Heart left ventricle (tissue), 16 donors: ENCODE measurements around the gene ARHGAP26. TPM values are rescaled to one million over a fixed set of nuclear protein-coding genes. Genes with fewer than 3 reads are reported as not detected.
A peak's percentile ranks its signal among the peaks of the same experiment; 100 is the strongest.

Source experiments
- ATAC-seq, 4 donors: fragments of 200-7000 bp; cut with Tn5 transposase; one replicate each; pipeline ENCODE4 v1.9.1; 2020 to 2022; ENCODE audit warnings: moderate library complexity in 4 of 4, mild to moderate bottlenecking in 3 of 4, moderate number of reproducible peaks in 1 of 4
- DNase-seq, 5 donors: peaks; one replicate each; pipeline ENCODE4 v3.0.0-alpha.2; 2020
- H3K27ac ChIP-seq, 12 donors: fragments of 200-600 bp; sonication (generic) in 4 of 12; one replicate each; pipeline versions ENCODE4 v1.5.0 to v1.8.0; 2016 to 2022; ENCODE audit warnings: mild to moderate bottlenecking in 2 of 12
- H3K27me3 ChIP-seq, 9 donors: fragments of 200-600 bp; sonication (generic) in 2 of 9; one replicate each; pipeline versions ENCODE4 v1.5.1 to v1.8.0; 2016 to 2022; ENCODE audit warnings: mild to moderate bottlenecking in 3 of 9
- H3K36me3 ChIP-seq, 9 donors: fragments of 200-600 bp; sonication (generic) in 2 of 9; one replicate each; pipeline versions ENCODE4 v1.5.0 to v1.8.0; 2018 to 2022; ENCODE audit warnings: mild to moderate bottlenecking in 2 of 9
- H3K4me1 ChIP-seq, 12 donors: fragments of 200-600 bp; sonication (generic) in 4 of 12; one replicate each; pipeline versions ENCODE4 v1.5.0 to v1.8.0; 2016 to 2022; ENCODE audit warnings: mild to moderate bottlenecking in 3 of 12
- H3K4me3 ChIP-seq, 12 donors: fragments of 200-600 bp; sonication (generic) in 4 of 12; one replicate each; pipeline versions ENCODE4 v1.5.0 to v1.8.0; 2017 to 2022; ENCODE audit warnings: mild to moderate bottlenecking in 9 of 12, moderate library complexity in 4 of 12
- H3K9me3 ChIP-seq, 12 donors: fragments of 200-600 bp; sonication (generic) in 4 of 12; one replicate each; pipeline versions ENCODE4 v1.5.0 to v1.8.0; 2016 to 2022; ENCODE audit warnings: mild to moderate bottlenecking in 1 of 12
- POLR2A ChIP-seq, 2 donors: fragments of 450-650 bp; IDR thresholded peaks; one replicate each; pipeline ENCODE4 v1.6.1; 2017; ENCODE audit warnings: antibody characterized with exemption in 2 of 2, mild to moderate bottlenecking in 2 of 2, moderate library complexity in 2 of 2
- WGBS, 4 donors: extraction: QIAGEN DNeasy Blood & Tissue Kit in 2 of 4; methylation state at CpG; one replicate each; pipeline versions ENCODE4 v1.1.5 to v1.1.7; 2013 to 2018; 5-methylcytosine and 5-hydroxymethylcytosine counted together
- intact Hi-C, 10 donors: fragments of 100-400 bp; cut with DNase I; formaldehyde crosslinking; loops; one replicate each; pipeline versions ENCODE4 v1.11.1 to v1.14.2; 2022
- polyA plus RNA-seq, 2 donors: library from polyadenylated mRNA; stranded (reverse); fragments of 200-250 nt; gene quantifications; one replicate each; pipeline ENCODE4 v1.2.3, GENCODE V29; 2013
- total RNA-seq, 9 donors: library from RNA; depleted of rRNA in 2 of 9; stranded (reverse); fragments of >200 nt in 2 of 9; fragmentation: NEBNext Ultra II Directional in 3 of 9; extraction: Animal tissue kit (Norgen Biotek cat#: 25700) in 3 of 9; gene quantifications; one replicate each; pipeline versions ENCODE4 v1.1.0 to v1.2.4, GENCODE V29; 2016 to 2023
- TF ChIP-seq, protein P1 (sequence below), 12 donors: fragments of 200-600 bp; sonication (generic) in 4 of 12; IDR thresholded peaks; one replicate each; pipeline versions ENCODE4 v1.5.0 to v1.8.0; 2018 to 2022; ENCODE audit warnings: antibody characterized with exemption in 12 of 12, mild to moderate bottlenecking in 5 of 12
- donor health status: ischemic (EF 13 %, LVEDD 7.1; RV severe dilation, severe dysfunction).
- donor health status: healthy with polysubstance abuse.
- donor health status: DM: no; HTN: yes; CAD: no.
- donor health status: DM: no; HTN: no; CAD: no.
- donor health status: ischemic (EF 25% LVEDD 6.9; RV normal size, moderate dysfunction).
- donor health status: ischemic (EF 25% LVEDD 5.7; RV mildly dilated, moderate dysfunction).
- donor health status: healthy.
- donor health status: DM: yes; HTN: yes; CAD: no.
- donor health status: ischemic (EF 35%, LVEDD 5.7; RV mildly dilated, moderate dysfunction).
- donor health status: nonischemic (EF 11% LVEDD 7.7; RV severe dilation, severe dysfunction).
- donor health status: DM: yes; HTN: yes; CAD: no.
- donor health status: PGD.
- donor health status: ischemic (EF 29% LVEDD 5.4; RV normal size, mild dysfunction).
- donor health status: nonischemic (EF 23%, LVEDD 6.1; RV moderate dilation, normal function).

The ARHGAP26 gene
- total and polyA plus RNA-seq, 11 donors: 11.9 to 52.1 (median 33.7) TPM

DNA sequence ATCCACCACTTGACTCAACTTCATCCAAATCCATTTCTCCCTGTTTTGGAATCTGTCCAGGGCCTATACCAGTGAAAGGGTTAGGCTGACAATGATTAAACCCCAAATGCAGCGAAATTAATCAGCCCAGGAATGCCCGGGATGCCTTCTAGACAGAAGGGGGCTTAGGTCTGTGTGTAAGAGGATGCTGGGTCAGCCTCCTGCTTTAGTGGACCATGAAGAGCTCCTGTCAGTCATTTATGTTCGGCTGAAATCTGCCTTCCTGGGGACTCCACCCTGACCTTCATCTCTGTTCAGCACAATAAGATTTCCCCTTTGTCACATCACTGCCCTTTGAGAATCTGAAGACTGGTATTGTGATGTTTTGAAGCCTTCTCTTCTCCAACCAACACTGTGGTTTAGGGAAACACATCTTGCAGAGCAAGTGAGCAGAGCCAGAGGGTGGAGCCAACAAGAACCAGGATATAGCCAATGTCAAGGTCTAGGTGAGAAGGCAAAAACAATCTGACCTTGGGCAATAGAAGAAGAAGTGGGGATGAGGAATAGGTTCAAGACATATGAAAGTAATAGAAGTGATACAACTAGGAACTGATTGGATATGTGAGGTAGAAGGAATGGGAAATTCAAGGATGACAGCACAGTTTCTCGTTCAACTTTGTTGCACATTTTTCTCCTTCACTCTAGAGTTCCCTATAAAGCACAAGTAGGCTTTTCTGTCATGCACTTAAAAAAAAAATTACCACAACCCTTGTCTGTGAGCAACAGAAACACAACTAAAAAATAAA lies 234.4 kb downstream of the ARHGAP26 start:
- ATAC-seq (no peak), DNase-seq (no peak)
- WGBS, 4 donors: 66 to 77% (median 74%) methylated on average over 4 of the region's 4 CpGs
- Histone ChIP-seq H3K4me1 (peaks cover 7 to 88% (median 63%) of the 10 kb centered on the region in 12 donors), H3K27me3 (no peaks in the 10 kb centered on the region), H3K9me3 (no peaks in the 10 kb centered on the region), H3K27ac (peak overlapping the region in 9 of 12 donors; percentile 10 to 89 (median 18)), H3K4me3 (no peak overlapping the region), H3K36me3 (no peaks in the 10 kb centered on the region)
- no peak for TF ChIP-seq POLR2A (IDR thresholded peaks at IDR 0.05)
- TF ChIP-seq, protein P1, sequence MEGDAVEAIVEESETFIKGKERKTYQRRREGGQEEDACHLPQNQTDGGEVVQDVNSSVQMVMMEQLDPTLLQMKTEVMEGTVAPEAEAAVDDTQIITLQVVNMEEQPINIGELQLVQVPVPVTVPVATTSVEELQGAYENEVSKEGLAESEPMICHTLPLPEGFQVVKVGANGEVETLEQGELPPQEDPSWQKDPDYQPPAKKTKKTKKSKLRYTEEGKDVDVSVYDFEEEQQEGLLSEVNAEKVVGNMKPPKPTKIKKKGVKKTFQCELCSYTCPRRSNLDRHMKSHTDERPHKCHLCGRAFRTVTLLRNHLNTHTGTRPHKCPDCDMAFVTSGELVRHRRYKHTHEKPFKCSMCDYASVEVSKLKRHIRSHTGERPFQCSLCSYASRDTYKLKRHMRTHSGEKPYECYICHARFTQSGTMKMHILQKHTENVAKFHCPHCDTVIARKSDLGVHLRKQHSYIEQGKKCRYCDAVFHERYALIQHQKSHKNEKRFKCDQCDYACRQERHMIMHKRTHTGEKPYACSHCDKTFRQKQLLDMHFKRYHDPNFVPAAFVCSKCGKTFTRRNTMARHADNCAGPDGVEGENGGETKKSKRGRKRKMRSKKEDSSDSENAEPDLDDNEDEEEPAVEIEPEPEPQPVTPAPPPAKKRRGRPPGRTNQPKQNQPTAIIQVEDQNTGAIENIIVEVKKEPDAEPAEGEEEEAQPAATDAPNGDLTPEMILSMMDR (IDR thresholded peaks at IDR 0.05): no peak
- intact Hi-C loops: loop anchor here in 9 of 10 donors (5.0 to 10.0 kb wide), 12 partner anchors 60 to 1140 kb away; partner anchors contain the start of gene NR3C1 (in 6 of the 9)

DNA sequence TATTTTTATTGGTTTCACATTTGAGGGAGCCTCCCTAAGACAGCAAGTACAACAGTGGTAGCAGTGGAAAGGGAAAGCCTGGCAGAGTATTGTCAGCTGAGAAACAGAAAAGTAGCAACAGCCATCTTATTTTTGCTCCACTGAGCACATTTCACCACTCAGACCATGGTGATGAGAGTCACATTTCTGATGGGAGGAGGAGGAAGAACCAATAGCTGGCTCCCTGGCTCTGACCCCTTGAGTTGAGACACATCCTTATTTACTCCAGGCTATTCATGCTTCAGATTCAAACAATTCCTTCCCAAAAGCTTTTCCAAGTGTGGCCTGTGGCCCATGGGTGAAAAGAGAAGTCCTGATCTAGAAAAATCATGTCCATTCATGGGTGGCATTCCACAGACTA lies 236.3 kb downstream of the ARHGAP26 start:
- no peaks in the 10 kb centered on the region for H3K9me3 ChIP-seq
- DNase-seq (no peak), ATAC-seq (no peak)
- no peaks in the 10 kb centered on the region for H3K27me3 ChIP-seq
- intact Hi-C loops: loop anchor here in 7 of 10 donors (5.0 to 10.0 kb wide), 10 partner anchors 58 to 1138 kb away; partner anchors contain the start of gene NR3C1 (in 2 of the 7)
- no peaks in the 10 kb centered on the region for H3K36me3 ChIP-seq
- peaks cover 7 to 92% (median 60%) of the 10 kb centered on the region in 12 donors for H3K4me1 ChIP-seq
- no peak overlapping the region for H3K4me3 ChIP-seq
- H3K27ac ChIP-seq: peak overlapping the region; percentile 5 to 68 (median 52)
- TF ChIP-seq, protein P1 (IDR thresholded peaks at IDR 0.05): no peak
- no peak for TF ChIP-seq POLR2A (IDR thresholded peaks at IDR 0.05)

- TF ChIP-seq, protein P1 (IDR thresholded peaks at IDR 0.05): no peak
- TF ChIP-seq POLR2A (IDR thresholded peaks at IDR 0.05): no peak
- ATAC-seq (no peak), DNase-seq (no peak)
- intact Hi-C loops: loop anchor here in 7 of 10 donors (5.0 to 10.0 kb wide), 10 partner anchors 57 to 1137 kb away; partner anchors contain the start of gene NR3C1 (in 2 of the 7)
- Histone ChIP-seq H3K4me3 (no peak overlapping the region), H3K36me3 (no peaks in the 10 kb centered on the region), H3K27me3 (no peaks in the 10 kb centered on the region), H3K9me3 (no peaks in the 10 kb centered on the region), H3K27ac (peak overlapping the region in 5 of 12 donors; percentile 61 to 68 (median 66)), H3K4me1 (peaks cover 4 to 76% (median 44%) of the 10 kb centered on the region in 12 donors)
- 90 to 96% (median 94%) methylated on average over 2 of the region's 2 CpGs for WGBS, 4 donors
Measured at GRCh38 chr5:143008032-143008431, 237.9 kb downstream of the ARHGAP26 start.
